HCT116 (cell line): ENCODE results near the gene ALK. TPM values are rescaled to one million over a fixed set of nuclear protein-coding genes. Genes with fewer than 3 reads are reported as not detected.

ENCODE experiments used
- ATAC-seq: fragments of 200-7000 bp; cut with Tn5 transposase; 2 replicates; pipeline ENCODE4 v1.9.1; 2020; ENCODE audit warnings: mild to moderate bottlenecking, moderate library complexity
- BruUV-seq: library from RNA; stranded (reverse); fragments of 400-500 nt; replicated peaks from 2 replicates; lab custom pipeline; 2021; lab: Mats Ljungman, UMichigan
- CTCF ChIA-PET: fragments of 300-600 bp; sonication (Branson Sonifier 250); formaldehyde crosslinking; loops from one replicate; lab custom pipeline; 2021; ENCODE audit warnings: antibody characterized with exemption; lab: Charles Lee
- POLR2A ChIA-PET: fragments of 300-600, 350-600 bp; sonication (Branson Sonifier 250); formaldehyde crosslinking; loops from one replicate; lab custom pipeline; 2021; ENCODE audit warnings: antibody characterized with exemption; lab: Charles Lee
- RAD21 ChIA-PET, 2 experiments: fragments of 300-600 bp; sonication (Branson Sonifier 250); formaldehyde crosslinking; loops; one replicate each; lab custom pipeline; 2023; ENCODE audit warnings: low total read pairs in 2 of 2; ENCODE audit not compliant: uncharacterized antibody in 2 of 2, unreplicated experiment in 2 of 2, low non-redundant PET in 1 of 2; lab: Charles Lee
- DNase-seq: peaks from one replicate; pipeline ENCODE4 v3.0.0-alpha.2; 2010; ENCODE audit warnings: low read depth, low spot score
- H2AFZ ChIP-seq: fragments of 200-600 bp; shearing (Covaris generic), sonication (generic); 2 replicates; pipeline ENCODE4 v1.6.1; 2017; ENCODE audit warnings: low read depth, mixed run types, mixed read lengths, antibody characterized with exemption, low read length; ENCODE audit not compliant: poor library complexity, severe bottlenecking
- H3K27ac ChIP-seq: 2 replicates; pipeline ENCODE4 v1.5.1; 2012; ENCODE audit warnings: low read depth, low read length
- H3K27me3 ChIP-seq: fragments of 200-600 bp; sonication (generic); 2 replicates; pipeline ENCODE4 v1.6.1; 2016; ENCODE audit warnings: mixed run types, low read length, mixed read lengths; ENCODE audit not compliant: insufficient read depth
- H3K36me3 ChIP-seq, 2 experiments: fragments of 200-500 bp in 1 of 2; fragments of 200-600 bp in 1 of 2; sonication (Bioruptor generic) in 1 of 2; sonication (generic) in 1 of 2; 2 replicates each; pipeline versions ENCODE4 v1.5.1 to v1.6.1; 2014 to 2016; ENCODE audit warnings: low read length in 2 of 2, inconsistent platforms in 1 of 2, mixed read lengths in 1 of 2, mixed run types in 1 of 2; ENCODE audit not compliant: insufficient read depth in 2 of 2, control insufficient read depth in 1 of 2
- H3K4me1 ChIP-seq, 2 experiments: fragments of 200-600 bp in 1 of 2; sonication (generic) in 1 of 2; 2 replicates each; pipeline versions ENCODE4 v1.5.1 to v1.6.1; 2012 to 2017; ENCODE audit warnings: low read length in 2 of 2, inconsistent platforms in 1 of 2, mild to moderate bottlenecking in 1 of 2, mixed read lengths in 1 of 2, mixed run types in 1 of 2, moderate library complexity in 1 of 2; ENCODE audit not compliant: insufficient read depth in 2 of 2, control insufficient read depth in 1 of 2
- H3K4me2 ChIP-seq: fragments of 200-600 bp; sonication (generic); 2 replicates; pipeline ENCODE4 v1.6.1; 2017; ENCODE audit warnings: mixed run types, low read length, mixed read lengths
- H3K4me3 ChIP-seq, 2 experiments: fragments of 200-600 bp in 1 of 2; sonication (generic) in 1 of 2; replicated peaks in 1 of 2; 2 replicates each; pipeline ENCODE4 v1.5.1; 2011 to 2016; ENCODE audit warnings: low read length in 2 of 2, control low read depth in 1 of 2, low read depth in 1 of 2, mild to moderate bottlenecking in 1 of 2, mixed read lengths in 1 of 2, mixed run types in 1 of 2
- H3K79me2 ChIP-seq: fragments of 200-600 bp; sonication (generic); 2 replicates; pipeline ENCODE4 v1.6.1; 2017; ENCODE audit warnings: mild to moderate bottlenecking, mixed run types, low read length, moderate library complexity, mixed read lengths; ENCODE audit not compliant: insufficient read depth
- H3K9ac ChIP-seq: fragments of 200-600 bp; sonication (generic); 2 replicates; pipeline ENCODE4 v1.6.1; 2016; ENCODE audit warnings: low read length, mixed read lengths
- H3K9me2 ChIP-seq: fragments of 200-600 bp; sonication (generic), shearing (Covaris generic); 2 replicates; pipeline ENCODE4 v1.6.1; 2017; ENCODE audit warnings: mixed run types, mild to moderate bottlenecking, moderate library complexity; ENCODE audit not compliant: insufficient read depth
- H3K9me3 ChIP-seq, 2 experiments: fragments of 200-500 bp in 1 of 2; fragments of 200-600 bp in 1 of 2; sonication (Bioruptor generic) in 1 of 2; sonication (generic) in 1 of 2; 2 replicates each; pipeline ENCODE4 v1.6.1; 2014 to 2017; ENCODE audit warnings: low read length in 2 of 2, mixed read lengths in 2 of 2, inconsistent platforms in 1 of 2, low read depth in 1 of 2, mild to moderate bottlenecking in 1 of 2, mixed run types in 1 of 2, moderate library complexity in 1 of 2; ENCODE audit not compliant: control insufficient read depth in 1 of 2, insufficient read depth in 1 of 2
- H4K20me1 ChIP-seq: fragments of 200-600 bp; sonication (generic), shearing (Covaris generic); 2 replicates; pipeline ENCODE4 v1.6.1; 2017; ENCODE audit warnings: mixed run types, mild to moderate bottlenecking, moderate library complexity; ENCODE audit not compliant: insufficient read depth
- CBX3 ChIP-seq: IDR thresholded peaks from 2 replicates; pipeline ENCODE4 v1.6.1; 2012; ENCODE audit warnings: low read depth
- CEBPB ChIP-seq: IDR thresholded peaks from 2 replicates; pipeline ENCODE4 v1.6.1; 2012; ENCODE audit warnings: low read depth
- SIN3A ChIP-seq: IDR thresholded peaks from 2 replicates; pipeline ENCODE4 v1.6.1; 2012; ENCODE audit warnings: low read depth
- TCF7L2 ChIP-seq: IDR thresholded peaks from 2 replicates; pipeline ENCODE4 v1.7.0; 2011; ENCODE audit warnings: borderline replicate concordance, inconsistent platforms; ENCODE audit not compliant: insufficient read depth, insufficient read length; ENCODE audit errors: extremely low read depth
- ZFX ChIP-seq: fragments of 450-650 bp; IDR thresholded peaks from 2 replicates; pipeline ENCODE4 v1.6.1; 2017
- ZNF274 ChIP-seq: fragments of 200-500 bp; sonication (Bioruptor generic); IDR thresholded peaks from 2 replicates; pipeline ENCODE4 v1.6.1; 2014; ENCODE audit warnings: mild to moderate bottlenecking, low read depth, low read length, inconsistent platforms
- intact Hi-C: fragments of 100-400 bp; cut with micrococcal nuclease; formaldehyde crosslinking; loops from 2 replicates; pipeline ENCODE4 v1.10.0; 2022
- total RNA-seq: library from RNA; stranded (reverse); gene quantifications from one replicate; pipeline ENCODE4 v1.2.1, GENCODE V29; 2021; ENCODE audit not compliant: unreplicated experiment
- TF ChIP-seq, protein P1 (sequence below), 3 experiments: fragments of 200-600 bp in 1 of 3; sonication (generic) in 1 of 3; IDR thresholded peaks in 2 of 3; conservative IDR thresholded peaks in 1 of 3; 2 replicates each; pipeline ENCODE4 v1.5.1; 2012 to 2017; ENCODE audit warnings: low read depth in 2 of 3, low read length in 2 of 3, antibody characterized with exemption in 1 of 3, borderline replicate concordance in 1 of 3, control low read depth in 1 of 3, mild to moderate bottlenecking in 1 of 3, mixed read lengths in 1 of 3, mixed run types in 1 of 3, moderate library complexity in 1 of 3; ENCODE audit not compliant: insufficient read depth in 1 of 3
- TF ChIP-seq, protein P2 (sequence below): IDR thresholded peaks from 2 replicates; pipeline ENCODE4 v1.6.1; 2012
- TF ChIP-seq, protein P3 (sequence below): IDR thresholded peaks from 2 replicates; pipeline ENCODE4 v1.6.1; 2011; ENCODE audit warnings: mild to moderate bottlenecking, low read length, moderate library complexity; ENCODE audit not compliant: insufficient replicate concordance; ENCODE audit errors: extremely low read depth
- TF ChIP-seq, protein P4 (sequence below): IDR thresholded peaks from 2 replicates; pipeline ENCODE4 v1.6.1; 2012; ENCODE audit warnings: low read depth

ALK gene
- total RNA-seq, 1 experiment from 2014 or later, result not detected

DNA sequence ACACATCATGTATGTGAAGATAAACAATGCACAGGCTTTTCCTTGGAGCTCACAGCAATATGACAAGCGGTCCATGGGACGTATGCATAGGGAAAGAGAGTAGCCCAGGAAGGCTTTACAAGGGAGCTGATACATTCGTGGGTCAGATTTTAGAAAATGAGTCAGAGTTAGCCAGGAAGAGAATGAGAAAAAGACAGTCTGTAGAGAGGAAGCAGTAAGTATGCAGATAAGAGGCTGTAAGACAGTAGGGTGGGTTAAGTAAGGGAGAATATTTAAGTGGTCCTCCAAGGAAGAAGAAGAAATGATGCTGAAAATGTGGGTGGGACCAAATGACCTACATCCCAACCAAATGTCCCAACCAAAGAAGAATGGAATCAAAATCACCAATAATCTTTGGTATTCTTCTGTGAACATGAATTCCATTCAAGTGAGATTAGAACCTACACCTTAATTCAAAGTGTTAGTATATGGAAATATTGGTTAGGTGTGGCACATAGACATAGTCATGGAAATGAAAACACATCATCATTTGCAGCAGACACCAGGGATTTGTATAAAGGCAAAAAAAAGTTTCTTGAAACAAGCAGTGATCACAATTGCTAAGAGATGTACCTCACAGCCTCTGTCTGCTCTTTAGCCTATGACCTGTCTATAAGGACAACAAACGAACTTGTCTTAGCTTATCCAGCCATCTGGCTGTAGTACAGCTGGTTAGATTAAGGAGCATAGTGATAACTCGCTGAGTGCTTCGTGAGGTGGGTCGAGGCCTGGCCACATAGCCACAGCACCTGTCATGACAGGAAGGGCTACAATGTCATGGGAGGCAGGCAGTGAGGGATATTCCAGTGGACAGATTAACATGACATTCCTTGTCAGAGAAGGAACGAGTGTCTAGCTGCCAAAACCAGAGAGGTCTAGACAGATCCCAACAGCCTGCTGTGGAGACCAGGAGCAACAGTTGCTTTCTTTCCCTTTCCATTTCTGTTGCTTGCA lies 133.6 kb downstream of the ALK start:
- intact Hi-C loops, result no loop called here
- Histone ChIP-seq H3K27ac (no peak overlapping the region), H3K79me2 (no peaks in the 10 kb centered on the region), H3K4me3 (no peak overlapping the region), H2AFZ (no peak overlapping the region), H3K4me1 (no peaks in the 10 kb centered on the region), H4K20me1 (no peaks in the 10 kb centered on the region), H3K4me2 (no peak overlapping the region), H3K9me3 (no peaks in the 10 kb centered on the region), H3K9me2 (no peaks in the 10 kb centered on the region), H3K36me3 (no peaks in the 10 kb centered on the region), H3K9ac (no peak overlapping the region), H3K27me3 (peaks cover 54% of the 10 kb centered on the region)
- ATAC-seq, result no peak
- RAD21 ChIA-PET, result interaction anchor here in 1 of 2 experiments (0.7 kb wide), 1 partner anchor 417 kb away, joined by 4 read pairs; no protein-coding TSS in a partner anchor
- BruUV-seq, result no TSS peak
- CTCF ChIA-PET, result no interaction called here
- DNase-seq, result no peak
- no peak for TF ChIP-seq ZFX
- TF ChIP-seq, protein P1, sequence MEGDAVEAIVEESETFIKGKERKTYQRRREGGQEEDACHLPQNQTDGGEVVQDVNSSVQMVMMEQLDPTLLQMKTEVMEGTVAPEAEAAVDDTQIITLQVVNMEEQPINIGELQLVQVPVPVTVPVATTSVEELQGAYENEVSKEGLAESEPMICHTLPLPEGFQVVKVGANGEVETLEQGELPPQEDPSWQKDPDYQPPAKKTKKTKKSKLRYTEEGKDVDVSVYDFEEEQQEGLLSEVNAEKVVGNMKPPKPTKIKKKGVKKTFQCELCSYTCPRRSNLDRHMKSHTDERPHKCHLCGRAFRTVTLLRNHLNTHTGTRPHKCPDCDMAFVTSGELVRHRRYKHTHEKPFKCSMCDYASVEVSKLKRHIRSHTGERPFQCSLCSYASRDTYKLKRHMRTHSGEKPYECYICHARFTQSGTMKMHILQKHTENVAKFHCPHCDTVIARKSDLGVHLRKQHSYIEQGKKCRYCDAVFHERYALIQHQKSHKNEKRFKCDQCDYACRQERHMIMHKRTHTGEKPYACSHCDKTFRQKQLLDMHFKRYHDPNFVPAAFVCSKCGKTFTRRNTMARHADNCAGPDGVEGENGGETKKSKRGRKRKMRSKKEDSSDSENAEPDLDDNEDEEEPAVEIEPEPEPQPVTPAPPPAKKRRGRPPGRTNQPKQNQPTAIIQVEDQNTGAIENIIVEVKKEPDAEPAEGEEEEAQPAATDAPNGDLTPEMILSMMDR (IDR thresholded peaks at IDR 0.05 in 2 of 3, conservative IDR thresholded peaks at IDR 0.05 in 1 of 3; ENCODE audit: borderline replicate concordance in 1 of 3, insufficient read depth in 1 of 3, low read depth in 2 of 3, low read length in 2 of 3), result no peak
- no peak for TF ChIP-seq ZNF274
- no peak for TF ChIP-seq SIN3A
- TF ChIP-seq TCF7L2, result no peak
- POLR2A ChIA-PET, result no interaction called here

DNA sequence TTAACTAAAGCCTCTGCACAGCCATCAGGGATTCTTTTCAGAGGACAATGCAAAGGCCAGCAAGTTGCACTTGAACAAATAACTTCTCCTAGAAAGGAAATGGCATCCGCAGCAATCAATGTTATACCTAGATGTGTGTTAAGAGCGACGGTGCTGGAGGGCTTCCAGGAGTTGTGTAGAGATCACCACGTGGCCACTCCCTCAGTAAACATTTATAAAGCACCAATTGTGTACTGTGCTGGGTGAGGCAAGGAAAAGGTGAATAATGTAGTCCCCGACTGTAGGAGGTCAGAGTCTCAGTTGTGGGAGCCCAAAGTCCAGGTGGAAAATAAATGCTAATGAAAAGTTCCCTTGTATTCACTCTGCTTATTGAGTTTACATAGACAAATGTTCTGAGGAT lies 135.0 kb downstream of the ALK start:
- Histone ChIP-seq H2AFZ (no peak overlapping the region), H3K9me3 (no peaks in the 10 kb centered on the region), H3K27ac (no peak overlapping the region), H3K9ac (no peak overlapping the region), H3K4me2 (no peak overlapping the region), H3K4me3 (no peak overlapping the region), H3K36me3 (no peaks in the 10 kb centered on the region), H3K9me2 (no peaks in the 10 kb centered on the region), H3K27me3 (peaks cover 64% of the 10 kb centered on the region), H4K20me1 (no peaks in the 10 kb centered on the region), H3K4me1 (no peaks in the 10 kb centered on the region), H3K79me2 (no peaks in the 10 kb centered on the region)
- ChIA-PET POLR2A (no interaction called here), RAD21 (no interaction called here), CTCF (no interaction called here)
- no peak for DNase-seq
- ATAC-seq, result no peak
- no TSS peak for BruUV-seq
- intact Hi-C loops, result no loop called here
- TF ChIP-seq, protein P2, sequence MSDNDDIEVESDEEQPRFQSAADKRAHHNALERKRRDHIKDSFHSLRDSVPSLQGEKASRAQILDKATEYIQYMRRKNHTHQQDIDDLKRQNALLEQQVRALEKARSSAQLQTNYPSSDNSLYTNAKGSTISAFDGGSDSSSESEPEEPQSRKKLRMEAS, result no peak
- TF ChIP-seq CBX3, result no peak
- no peak for TF ChIP-seq CEBPB
- TF ChIP-seq, protein P3, sequence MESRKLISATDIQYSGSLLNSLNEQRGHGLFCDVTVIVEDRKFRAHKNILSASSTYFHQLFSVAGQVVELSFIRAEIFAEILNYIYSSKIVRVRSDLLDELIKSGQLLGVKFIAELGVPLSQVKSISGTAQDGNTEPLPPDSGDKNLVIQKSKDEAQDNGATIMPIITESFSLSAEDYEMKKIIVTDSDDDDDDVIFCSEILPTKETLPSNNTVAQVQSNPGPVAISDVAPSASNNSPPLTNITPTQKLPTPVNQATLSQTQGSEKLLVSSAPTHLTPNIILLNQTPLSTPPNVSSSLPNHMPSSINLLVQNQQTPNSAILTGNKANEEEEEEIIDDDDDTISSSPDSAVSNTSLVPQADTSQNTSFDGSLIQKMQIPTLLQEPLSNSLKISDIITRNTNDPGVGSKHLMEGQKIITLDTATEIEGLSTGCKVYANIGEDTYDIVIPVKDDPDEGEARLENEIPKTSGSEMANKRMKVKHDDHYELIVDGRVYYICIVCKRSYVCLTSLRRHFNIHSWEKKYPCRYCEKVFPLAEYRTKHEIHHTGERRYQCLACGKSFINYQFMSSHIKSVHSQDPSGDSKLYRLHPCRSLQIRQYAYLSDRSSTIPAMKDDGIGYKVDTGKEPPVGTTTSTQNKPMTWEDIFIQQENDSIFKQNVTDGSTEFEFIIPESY, result no peak
- no peak for TF ChIP-seq ZFX
- TF ChIP-seq, protein P4, sequence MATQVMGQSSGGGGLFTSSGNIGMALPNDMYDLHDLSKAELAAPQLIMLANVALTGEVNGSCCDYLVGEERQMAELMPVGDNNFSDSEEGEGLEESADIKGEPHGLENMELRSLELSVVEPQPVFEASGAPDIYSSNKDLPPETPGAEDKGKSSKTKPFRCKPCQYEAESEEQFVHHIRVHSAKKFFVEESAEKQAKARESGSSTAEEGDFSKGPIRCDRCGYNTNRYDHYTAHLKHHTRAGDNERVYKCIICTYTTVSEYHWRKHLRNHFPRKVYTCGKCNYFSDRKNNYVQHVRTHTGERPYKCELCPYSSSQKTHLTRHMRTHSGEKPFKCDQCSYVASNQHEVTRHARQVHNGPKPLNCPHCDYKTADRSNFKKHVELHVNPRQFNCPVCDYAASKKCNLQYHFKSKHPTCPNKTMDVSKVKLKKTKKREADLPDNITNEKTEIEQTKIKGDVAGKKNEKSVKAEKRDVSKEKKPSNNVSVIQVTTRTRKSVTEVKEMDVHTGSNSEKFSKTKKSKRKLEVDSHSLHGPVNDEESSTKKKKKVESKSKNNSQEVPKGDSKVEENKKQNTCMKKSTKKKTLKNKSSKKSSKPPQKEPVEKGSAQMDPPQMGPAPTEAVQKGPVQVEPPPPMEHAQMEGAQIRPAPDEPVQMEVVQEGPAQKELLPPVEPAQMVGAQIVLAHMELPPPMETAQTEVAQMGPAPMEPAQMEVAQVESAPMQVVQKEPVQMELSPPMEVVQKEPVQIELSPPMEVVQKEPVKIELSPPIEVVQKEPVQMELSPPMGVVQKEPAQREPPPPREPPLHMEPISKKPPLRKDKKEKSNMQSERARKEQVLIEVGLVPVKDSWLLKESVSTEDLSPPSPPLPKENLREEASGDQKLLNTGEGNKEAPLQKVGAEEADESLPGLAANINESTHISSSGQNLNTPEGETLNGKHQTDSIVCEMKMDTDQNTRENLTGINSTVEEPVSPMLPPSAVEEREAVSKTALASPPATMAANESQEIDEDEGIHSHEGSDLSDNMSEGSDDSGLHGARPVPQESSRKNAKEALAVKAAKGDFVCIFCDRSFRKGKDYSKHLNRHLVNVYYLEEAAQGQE, result no peak
